ENCODE data around the gene KICS2.
A peak's percentile ranks its signal among the peaks of the same experiment; 100 is the strongest.
"Not testable (repeated sequence)": the region's sequence is repeated elsewhere in the genome, so short reads cannot be mapped to it uniquely, and the experiment has no call there.

Gene KICS2

DNA sequence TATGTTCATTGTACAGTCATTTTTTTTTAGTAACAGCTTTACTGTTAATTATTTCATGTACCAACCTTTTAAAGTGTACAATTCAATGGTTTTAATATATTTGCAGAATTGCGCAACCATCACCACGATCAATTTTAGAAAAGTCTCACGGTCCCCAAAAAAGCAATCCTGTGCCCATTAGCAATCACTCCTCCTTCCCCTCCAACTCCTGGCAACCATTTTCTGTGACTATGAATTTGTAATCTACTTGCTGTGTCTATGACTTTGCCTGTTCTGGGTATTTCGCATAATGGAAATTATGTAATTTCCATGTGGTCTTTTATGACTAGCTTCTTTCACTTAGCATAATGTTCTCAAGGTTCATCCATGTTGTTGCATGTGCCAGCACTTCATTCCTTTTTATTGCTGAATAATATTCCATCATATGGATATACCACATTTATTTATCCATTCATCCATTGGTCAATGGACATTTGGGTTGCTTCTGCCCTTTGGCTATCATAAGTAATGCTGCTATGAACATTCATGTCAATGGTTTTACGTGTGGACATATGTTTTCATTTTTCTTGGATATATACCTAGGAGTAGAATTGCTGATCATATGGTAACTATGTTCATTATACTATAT lies 9.9 kb downstream of the KICS2 start:
- no peak for DNase-seq

DNA sequence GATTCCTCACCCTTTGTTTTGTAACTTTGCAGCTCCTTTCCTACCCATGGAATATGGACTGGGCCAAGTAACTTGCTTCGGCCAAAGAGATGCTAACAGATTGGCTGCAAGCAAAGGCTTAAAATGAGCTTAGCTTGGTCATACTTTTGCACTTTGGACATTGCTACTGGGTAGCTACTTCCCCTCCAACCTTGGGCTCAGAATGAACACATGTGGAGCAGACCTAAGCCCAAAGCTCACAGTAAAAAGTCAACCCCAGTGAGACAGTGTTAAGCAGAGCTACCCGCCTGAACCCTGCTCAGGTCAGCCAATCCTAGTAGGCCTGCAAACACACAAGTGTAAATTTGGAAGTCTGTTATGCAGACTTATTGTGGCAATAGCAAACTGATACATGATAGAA lies 14.6 kb downstream of the KICS2 start:
- no peak for DNase-seq

DNA sequence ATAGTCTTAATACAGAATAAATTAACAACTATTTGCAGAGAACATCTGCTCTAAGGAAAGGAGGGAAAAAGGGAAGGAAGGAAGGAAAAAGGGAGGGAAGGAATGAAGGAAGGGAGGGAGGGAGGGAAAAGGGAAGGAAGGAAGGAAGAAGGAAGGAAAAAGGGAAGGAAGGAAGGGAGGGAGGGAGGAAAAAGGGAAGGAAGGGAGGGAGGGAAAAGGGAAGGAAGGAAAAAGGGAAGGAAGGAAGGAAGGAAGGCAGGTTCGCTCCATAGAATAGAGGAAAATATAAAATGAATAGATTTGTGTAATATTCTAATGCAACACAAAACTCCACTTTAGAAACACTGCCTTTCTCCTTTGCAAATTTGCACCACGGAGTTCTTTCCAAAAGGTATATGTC lies 16.6 kb downstream of the KICS2 start:
- DNase-seq: no peak

DNA sequence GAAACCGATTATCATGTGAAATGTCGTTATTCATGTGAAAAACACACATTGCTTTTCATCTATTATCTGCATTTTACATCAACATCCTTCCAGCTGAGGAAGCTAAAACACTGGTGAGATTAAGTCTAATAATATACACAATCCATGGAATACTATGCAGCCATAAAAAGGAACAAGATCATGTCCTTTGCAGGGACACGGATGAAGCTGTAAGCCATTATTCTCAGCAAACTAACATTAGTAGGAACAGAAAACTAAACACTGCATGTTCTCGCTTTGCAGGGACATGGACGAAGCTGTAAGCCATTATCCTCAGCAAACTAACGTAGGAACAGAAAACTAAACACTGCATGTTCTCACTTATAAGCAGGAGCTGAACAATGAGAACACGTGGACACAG lies 18.3 kb downstream of the KICS2 start:
- DNase-seq: no peak

DNA sequence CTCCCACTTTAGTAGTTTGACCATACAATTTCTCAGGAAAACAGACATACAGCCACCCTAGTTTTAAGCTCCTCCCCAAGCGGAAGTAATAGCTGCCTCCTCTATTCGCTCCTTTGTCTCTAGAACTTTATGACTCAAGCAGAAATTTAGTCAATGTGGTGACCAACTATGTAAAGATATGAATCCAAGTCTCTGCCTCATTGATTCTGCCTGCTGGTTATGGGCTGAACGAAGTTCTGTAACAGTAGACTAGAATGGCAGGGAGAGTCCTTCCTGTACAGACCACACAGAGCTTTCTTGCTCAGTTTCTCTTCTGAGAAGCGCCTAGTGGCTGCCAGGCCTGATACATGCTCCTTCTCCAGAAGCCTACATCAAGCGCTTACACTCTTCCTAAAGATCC lies 19.1 kb downstream of the KICS2 start:
- no peak for DNase-seq

DNA sequence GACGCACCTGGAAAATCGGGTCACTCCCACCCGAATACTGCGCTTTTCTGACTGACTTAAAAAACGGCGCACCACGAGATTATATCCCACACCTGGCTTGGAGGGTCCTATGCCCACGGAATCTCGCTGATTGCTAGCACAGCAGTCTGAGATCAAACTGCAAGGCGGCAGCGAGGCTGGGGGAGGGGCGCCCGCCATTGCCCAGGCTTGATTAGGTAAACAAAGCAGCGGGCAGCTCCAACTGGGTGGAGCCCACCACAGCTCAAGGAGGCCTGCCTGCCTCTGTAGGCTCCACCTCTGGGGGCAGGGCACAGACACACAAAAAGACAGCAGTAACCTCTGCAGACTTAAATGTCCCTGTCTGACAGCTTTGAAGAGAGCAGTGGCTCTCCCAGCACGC lies 26.3 kb downstream of the KICS2 start:
- DNase-seq: not testable (repeated sequence)

DNA sequence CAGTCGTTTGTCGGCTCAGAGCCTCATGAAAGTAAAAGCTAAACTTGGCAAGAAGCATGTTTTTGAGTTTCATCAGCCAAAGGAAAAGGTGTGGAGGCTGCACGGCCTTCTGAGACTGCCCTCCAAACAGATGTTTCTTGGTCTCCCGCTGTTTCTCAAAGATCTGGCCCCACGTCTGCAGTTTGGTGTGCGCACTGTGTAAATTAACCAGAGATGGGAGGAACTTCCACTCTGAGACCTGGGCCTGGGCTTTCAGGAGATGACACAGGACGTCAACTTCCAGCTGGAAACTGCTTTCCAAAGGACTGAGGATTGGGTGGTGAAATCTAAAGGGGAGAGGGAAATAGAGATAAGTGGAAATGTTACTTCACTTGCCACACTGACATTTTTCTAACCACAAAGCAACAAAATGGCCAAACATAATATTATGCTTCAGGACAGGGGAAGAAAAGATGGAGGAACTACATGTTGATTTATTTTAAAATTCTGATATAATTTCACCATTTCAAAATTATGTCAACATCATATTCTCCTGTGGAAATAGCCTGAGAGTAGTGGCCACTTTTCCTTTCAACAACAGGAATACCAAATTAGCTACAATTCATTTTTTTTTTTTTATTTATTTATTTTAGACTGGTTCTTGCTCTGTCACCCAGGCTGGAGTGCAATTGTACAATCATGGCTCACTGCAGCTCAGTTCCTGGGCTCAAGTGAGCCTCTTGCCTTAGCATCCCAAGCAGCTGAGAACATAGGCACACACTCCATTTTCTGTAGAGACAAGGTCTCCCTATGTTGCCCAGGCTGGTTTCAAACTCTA lies 27.6 kb downstream of the KICS2 start:
- no peak for DNase-seq

DNA sequence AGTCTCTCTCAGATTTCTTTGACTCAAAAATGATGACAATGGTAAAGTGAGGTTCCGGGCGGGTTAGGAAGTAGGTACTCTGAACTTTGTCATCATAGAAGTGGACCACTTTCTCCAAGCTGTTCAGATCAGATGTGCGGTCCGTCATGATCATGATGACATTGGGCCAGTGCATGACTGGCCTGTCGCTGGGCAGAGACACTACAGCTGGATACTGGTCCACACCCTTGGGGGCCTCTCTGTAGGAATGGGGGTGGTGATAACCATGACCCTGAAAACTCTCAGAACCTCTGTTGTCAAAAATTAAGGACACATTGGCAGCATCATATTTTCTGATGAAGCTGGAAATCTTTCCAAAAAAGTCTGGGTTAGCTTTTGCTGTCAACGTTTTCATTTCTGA lies 28.2 kb downstream of the KICS2 start:
- no peak for DNase-seq

DNA sequence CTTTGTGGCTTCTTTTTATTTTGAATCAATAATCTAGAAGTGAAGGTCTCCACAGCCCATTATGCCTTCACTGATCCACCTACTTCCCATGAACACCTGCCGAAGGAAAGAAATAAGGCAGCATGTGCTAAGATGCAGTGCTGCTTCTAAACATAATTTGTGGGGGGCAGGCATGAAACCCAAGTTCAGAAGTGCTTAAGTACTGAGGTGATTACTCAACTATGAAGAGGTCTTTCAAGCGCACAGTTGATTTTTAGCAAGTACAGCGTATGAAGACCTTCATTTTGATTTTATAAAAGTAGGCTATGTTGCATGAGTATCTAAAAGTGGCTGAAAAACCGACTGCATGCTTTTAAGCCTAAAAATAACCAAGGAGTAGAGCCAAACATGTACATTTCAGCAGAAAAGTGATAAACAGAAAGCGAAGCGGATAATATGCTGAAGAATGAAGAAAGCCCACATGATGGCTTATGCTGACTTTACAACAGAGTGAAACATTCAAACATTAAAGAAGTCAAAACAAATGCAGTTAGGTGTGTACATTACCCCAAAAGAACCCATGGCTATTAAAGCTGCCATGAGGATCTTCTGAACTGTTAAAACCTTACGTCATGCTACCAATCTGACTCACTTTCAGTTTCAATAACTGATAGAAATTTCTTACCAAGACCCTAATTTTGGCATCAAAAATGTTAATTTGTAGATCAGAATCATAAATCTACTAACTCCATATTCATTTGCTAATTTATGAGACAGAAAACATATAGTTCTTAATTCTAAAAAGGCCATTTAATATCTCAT lies 29.3 kb downstream of the KICS2 start:
- DNase-seq: no peak

DNA sequence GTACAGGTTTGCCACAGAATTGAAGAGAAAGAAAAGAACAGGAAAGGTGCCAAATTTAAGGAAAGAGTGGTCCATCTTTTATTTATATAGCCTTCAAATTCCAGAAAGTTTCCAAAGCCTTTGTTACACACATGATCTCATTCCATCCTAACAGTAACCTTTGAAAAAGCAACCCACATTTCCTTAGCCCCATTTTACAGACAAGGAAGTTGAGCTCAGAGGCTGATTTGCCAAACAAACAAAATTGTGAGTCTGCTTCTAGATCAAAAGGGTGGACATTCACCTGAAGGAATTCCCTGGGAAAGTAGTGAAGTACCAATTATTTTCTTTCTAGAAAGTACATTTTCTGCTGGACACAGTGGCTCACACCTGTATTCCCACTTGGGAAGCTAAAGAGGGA lies 32.0 kb downstream of the KICS2 start:
- no peak for DNase-seq

DNA sequence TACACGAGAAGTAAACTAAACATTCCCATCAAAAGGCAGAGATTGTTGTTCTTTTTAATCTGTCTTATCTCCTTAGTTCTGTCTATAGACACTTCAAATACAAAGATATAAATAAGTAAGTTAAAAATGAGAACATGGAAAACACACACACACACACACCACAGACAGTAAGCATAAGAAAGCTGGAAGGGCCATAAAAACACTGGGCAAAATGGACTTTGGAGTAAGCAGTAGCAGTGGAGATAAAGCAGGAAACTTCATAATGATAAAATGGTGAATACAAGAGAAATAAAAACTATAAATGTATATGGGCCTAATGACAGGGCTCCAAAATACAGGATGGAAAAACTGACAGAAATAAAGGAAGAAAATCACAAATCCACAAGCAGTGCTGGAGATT lies 32.6 kb downstream of the KICS2 start:
- DNase-seq: no peak

DNA sequence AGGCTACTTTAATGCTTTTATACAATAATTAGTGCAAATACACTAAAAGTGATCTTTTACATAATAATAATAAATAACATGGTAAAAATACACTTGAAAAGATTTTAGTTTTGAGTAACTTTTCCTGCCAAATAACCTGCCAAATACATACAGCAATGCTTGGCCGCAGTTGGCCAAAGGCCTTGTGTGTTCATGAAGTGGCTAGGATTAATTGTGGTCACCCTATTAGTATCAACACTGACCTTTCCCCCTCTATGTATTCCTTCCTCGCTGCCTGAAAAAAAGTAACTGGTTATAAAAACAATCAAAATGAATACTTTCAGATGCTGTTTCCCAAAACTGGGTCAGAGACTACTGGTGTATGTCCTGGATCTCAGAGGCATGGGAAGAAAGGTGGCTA lies 34.3 kb downstream of the KICS2 start:
- no peak for DNase-seq

DNA sequence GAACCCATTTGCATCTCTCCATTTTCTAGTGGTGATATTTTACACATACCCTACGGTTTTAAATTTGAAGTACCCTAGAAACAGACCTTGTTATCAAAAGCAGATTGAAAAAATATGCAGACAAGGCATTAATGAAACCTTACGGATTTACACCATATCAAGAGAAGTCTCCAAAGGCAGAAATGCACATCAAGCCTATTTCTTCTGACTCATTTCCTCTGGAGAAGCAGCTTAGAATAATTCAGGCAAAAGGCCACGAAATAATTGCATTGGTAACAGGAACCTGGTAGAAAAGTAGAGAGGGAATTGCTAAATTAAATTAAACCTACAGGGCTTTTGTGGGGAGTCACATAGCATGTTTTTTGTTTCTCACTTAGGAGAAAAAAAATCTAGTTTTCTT lies 34.7 kb downstream of the KICS2 start:
- DNase-seq: peak; percentile 16

DNA sequence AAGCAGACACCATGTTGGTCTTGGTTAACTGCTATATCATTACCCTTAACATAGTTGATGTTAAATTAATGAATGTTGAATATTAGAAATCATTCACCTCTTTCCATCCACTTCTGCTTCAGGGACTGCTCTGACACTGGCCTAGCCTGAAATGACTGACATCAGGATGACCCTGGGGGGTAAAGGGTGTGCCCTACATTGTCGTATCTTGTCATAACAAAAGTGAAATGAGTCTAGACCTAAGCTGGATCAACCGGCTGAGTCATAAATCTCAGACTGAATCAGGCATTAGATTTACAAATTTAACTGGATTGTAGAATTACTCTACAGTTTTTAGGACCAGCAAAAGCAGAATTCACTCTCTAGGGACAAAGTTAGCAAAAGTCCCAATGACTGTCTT lies 35.3 kb downstream of the KICS2 start:
- DNase-seq: peak; percentile 7

DNA sequence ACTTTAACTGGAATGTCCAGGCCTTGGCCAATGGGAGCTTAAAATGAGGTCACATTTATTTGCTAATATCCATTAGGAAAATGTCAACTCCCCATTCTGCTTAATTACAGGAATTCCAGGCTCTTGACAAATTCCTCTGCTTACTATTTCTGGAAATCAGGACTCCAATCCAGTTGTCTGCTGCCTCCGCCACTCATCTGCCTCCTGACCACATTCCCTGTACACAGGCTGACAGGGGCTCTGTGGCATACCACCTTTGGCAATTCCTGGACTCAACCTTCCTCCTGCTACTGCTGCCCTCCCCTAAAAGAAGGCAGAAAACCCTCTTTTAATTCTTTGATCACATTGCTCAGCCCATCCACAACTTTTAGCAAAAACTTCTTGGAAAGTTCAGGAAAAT lies 37.9 kb downstream of the KICS2 start:
- no peak for DNase-seq

DNA sequence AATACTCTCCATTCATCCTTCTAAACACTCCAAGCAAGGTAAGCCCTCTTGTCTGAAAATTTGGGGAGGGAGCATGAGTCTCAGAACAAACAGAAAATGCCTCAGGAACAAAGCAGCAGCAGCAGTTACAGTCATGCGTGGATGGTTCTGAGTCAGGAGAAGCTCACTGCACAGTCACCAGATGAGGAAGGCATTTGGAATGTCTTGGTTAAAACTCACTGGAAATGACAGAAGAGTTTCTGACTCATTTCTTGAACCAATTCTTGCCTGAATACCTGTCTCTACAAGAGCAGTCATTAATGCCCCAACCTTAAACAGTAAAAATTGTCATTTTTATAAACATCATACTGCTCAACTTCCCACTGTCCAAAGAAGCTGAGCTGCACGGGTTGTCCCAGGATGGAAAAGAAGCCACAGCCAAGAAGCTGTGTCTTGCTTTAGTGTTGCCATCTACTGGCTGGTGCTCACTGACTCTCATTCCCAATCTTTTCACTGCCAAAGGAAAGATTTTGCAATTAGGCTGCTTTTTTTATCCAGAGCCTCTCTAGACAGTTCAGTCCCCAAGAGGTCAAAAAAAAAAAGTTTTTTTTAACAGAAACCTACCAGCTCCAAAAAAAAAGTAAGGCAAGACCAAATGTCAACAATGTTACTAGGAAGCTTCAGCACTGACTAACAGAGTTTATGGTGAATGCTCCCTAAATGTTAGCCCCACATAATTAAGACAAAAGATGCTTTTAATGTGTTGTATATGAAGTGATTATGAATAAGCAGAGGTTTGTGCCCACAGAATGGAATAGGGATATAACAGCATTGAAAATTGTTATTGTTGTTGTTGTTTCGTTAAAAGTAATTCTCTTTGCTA lies 40.4 kb downstream of the KICS2 start:
- DNase-seq: peak; percentile 94

DNA sequence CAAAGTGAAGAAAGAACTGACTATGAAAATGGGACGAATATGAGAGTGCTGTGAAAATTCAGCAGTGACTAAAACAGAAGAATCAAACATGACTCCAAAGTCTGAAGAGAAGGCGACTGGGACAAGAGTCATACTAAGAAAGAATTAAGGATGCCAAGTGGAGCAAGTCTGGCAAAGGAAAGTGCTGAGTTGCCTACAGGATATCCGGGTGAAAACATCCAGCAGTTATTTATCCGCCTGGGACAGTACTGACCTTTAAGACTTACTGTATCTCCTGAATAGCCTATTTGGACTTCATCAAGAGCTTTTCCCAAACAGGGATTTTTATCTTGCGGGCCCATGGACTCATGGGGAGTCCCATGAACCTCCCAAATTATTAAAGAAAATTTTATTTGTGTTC lies 41.1 kb downstream of the KICS2 start:
- DNase-seq: peak; percentile 59

DNA sequence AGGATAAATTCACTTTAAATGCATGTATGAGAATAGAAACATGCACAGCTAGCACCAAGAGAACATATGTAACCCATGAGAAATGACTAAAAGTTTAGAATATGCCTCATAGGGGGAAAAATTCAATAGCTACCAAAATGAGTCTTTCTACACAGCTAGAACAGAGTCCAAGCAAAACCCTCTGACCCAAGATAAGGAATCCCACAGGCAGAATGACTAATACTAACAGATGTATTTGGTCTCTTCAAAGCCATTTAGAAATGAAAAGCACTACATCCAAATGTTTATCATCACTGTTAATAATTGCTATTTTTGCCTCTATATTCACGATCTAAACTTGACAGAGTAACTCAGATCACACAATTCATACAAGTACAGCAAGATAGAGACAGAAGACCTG lies 44.0 kb downstream of the KICS2 start:
- DNase-seq: peak; percentile 60

DNA sequence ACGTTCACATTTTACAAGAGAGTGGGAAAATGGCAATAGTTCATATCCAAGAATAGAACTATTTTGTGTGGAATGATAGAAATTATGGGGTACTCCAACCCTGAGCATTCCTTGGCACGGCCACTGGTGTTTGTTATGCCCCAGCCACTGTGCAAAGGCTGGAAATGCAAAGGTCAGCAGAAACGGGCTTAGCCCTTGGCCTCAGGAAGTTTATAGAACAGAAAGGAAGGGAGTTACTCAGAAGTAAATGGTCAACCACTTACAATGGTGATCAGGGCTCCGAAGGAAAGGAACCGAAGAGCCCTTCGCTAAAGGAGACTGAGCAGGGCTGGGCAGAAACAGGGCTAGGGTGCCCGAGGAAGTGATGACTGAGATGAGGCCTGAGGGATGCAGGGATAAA lies 45.1 kb downstream of the KICS2 start:
- no peak for DNase-seq

DNA sequence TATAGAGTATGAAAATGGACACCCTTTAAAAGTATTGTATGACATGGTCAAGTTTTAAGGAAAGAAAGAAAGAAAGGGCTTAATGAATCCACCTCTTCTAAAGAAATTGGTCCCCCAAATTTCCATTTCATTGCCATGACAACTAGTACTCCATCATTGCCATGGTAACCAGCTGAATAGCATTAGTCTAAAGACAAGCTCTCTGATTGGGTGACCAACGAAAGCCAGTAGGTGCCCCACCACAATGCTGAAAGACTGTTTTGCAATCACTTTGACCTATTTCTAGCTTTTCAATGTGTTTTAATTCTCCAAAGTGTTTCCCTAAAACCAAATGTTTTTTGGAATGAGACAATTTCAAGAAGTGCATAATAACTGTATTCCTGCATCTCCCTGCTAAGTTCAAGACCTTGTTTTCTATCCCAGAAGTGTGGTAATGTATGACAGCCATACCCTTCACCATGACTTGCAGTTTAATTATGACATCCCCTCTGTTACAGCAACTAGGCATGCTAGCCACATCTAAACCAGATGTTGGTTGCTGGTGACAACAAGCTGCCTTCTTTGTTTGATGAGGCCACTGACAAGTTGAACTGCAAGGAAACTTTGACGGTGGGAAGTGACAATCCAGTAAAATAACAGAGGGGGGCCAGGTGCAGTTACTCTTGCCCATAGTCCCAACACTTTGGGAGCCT lies 46.7 kb downstream of the KICS2 start:
- no peak for DNase-seq

DNA sequence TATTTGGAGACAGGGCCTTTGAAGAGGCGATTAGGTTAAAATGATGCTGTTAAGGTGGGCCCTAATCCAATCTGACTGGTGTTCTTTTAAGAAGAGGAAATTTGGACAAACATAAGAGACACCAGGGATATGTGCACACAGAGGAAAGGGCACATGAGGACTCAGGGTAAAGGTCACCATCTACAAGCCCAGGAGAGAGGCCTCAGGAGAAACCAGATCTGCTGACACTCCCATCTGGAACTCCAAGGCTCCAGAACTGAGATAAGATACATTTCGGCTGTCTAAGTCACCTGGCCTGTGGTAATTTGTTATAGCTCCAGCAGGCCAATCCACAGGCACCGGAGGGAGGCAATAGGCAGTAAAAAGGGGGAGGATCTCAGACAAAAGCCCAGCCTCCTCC lies 48.6 kb downstream of the KICS2 start:
- DNase-seq: no peak

Data from kidney glomerular epithelial cell (primary cell).